OCI-LY3 (cell line): ENCODE data around the gene NFYC.

Experiments used
- CTCF ChIP-seq: fragments of 200-600, 300-600 bp; sonication (generic); IDR thresholded peaks from 2 replicates; pipeline ENCODE4 v1.5.1; 2014; ENCODE audit warnings: antibody characterized with exemption, low read length, low read depth
- EZH2phosphoT487 ChIP-seq: fragments of 200-600 bp; shearing (Covaris generic); IDR thresholded peaks from 2 replicates; pipeline ENCODE4 v1.6.1; 2018; ENCODE audit warnings: antibody characterized with exemption, mixed run types, low read depth

GRCh38 chr1:40708750-40709099 is 17.2 kb downstream of the NFYC start:
- no peak for TF ChIP-seq CTCF
- TF ChIP-seq EZH2phosphoT487: no peak
